H9 (cell line): Measurements from ENCODE around the gene CLEC16A. TPM values are rescaled to one million over a fixed set of nuclear protein-coding genes. Genes with fewer than 3 reads are reported as not detected.
A peak's percentile ranks its signal among the peaks of the same experiment; 100 is the strongest.

Experiments used
- DNase-seq: peaks from one replicate; pipeline ENCODE4 v3.0.0-alpha.2; 2017
- H2AFZ ChIP-seq: one replicate; pipeline ENCODE4 v1.6.1; 2013; ENCODE audit warnings: mild to moderate bottlenecking, low read length, control low read depth, moderate library complexity
- H2AK5ac ChIP-seq: 2 replicates; pipeline ENCODE4 v1.6.1; 2013; ENCODE audit warnings: low read length, control low read depth, mixed read lengths; ENCODE audit not compliant: insufficient read length
- H2BK120ac ChIP-seq: one replicate; pipeline ENCODE4 v1.6.1; 2013; ENCODE audit warnings: low read depth, mild to moderate bottlenecking, low read length, control low read depth, inconsistent platforms; ENCODE audit not compliant: poor library complexity, severe bottlenecking
- H2BK12ac ChIP-seq: 2 replicates; pipeline ENCODE4 v1.6.1; 2013; ENCODE audit warnings: low read length, control low read depth, mixed read lengths, low read depth; ENCODE audit not compliant: insufficient read length
- H2BK15ac ChIP-seq: 2 replicates; pipeline ENCODE4 v1.6.1; 2013; ENCODE audit warnings: low read depth, low read length, control low read depth
- H2BK20ac ChIP-seq: one replicate; pipeline ENCODE4 v1.6.1; 2013; ENCODE audit warnings: low read depth, mild to moderate bottlenecking, low read length, control low read depth, inconsistent platforms; ENCODE audit not compliant: poor library complexity, severe bottlenecking
- H2BK5ac ChIP-seq: 2 replicates; pipeline ENCODE4 v1.6.1; 2013; ENCODE audit warnings: low read length, control low read depth, mixed read lengths; ENCODE audit not compliant: insufficient read length
- H3K14ac ChIP-seq: 2 replicates; pipeline ENCODE4 v1.6.1; 2013; ENCODE audit warnings: low read length, control low read depth; ENCODE audit not compliant: insufficient read depth
- H3K18ac ChIP-seq: 2 replicates; pipeline ENCODE4 v1.6.1; 2013; ENCODE audit warnings: low read depth, mild to moderate bottlenecking, mixed read lengths, low read length, control low read depth; ENCODE audit not compliant: insufficient read length
- H3K23ac ChIP-seq: 2 replicates; pipeline ENCODE4 v1.6.1; 2013; ENCODE audit warnings: low read length, control low read depth, mixed read lengths, low read depth; ENCODE audit not compliant: insufficient read length
- H3K23me2 ChIP-seq: 2 replicates; pipeline ENCODE4 v1.6.1; 2013; ENCODE audit warnings: low read depth, mild to moderate bottlenecking, mixed read lengths, low read length, control low read depth; ENCODE audit not compliant: insufficient read length, poor library complexity, severe bottlenecking
- H3K27ac ChIP-seq: 2 replicates; pipeline ENCODE4 v1.5.1; 2013; ENCODE audit warnings: low read length, control low read depth, mixed read lengths, low read depth; ENCODE audit not compliant: insufficient read length
- H3K27me3 ChIP-seq: 2 replicates; pipeline ENCODE4 v1.6.1; 2013; ENCODE audit warnings: low read length, control low read depth, inconsistent platforms; ENCODE audit not compliant: insufficient read depth
- H3K4ac ChIP-seq: 2 replicates; pipeline ENCODE4 v1.6.1; 2013; ENCODE audit warnings: low read depth, mild to moderate bottlenecking, control low read depth, inconsistent platforms, low read length, moderate library complexity
- H3K4me1 ChIP-seq: 2 replicates; pipeline ENCODE4 v1.6.1; 2013; ENCODE audit warnings: low read length, control low read depth, inconsistent platforms; ENCODE audit not compliant: insufficient read depth
- H3K4me2 ChIP-seq: 2 replicates; pipeline ENCODE4 v1.6.1; 2013; ENCODE audit warnings: low read length, control low read depth, mixed read lengths; ENCODE audit not compliant: insufficient read length, insufficient read depth
- H3K56ac ChIP-seq: 2 replicates; pipeline ENCODE4 v1.6.1; 2013; ENCODE audit warnings: low read depth, mild to moderate bottlenecking, mixed read lengths, low read length, control low read depth; ENCODE audit not compliant: insufficient read length
- H3K79me1 ChIP-seq: 2 replicates; pipeline ENCODE4 v1.6.1; 2013; ENCODE audit warnings: low read depth, mild to moderate bottlenecking, moderate library complexity, low read length, control low read depth, inconsistent platforms; ENCODE audit not compliant: insufficient read depth, poor library complexity, severe bottlenecking
- H3K79me2 ChIP-seq: 2 replicates; pipeline ENCODE4 v1.6.1; 2013; ENCODE audit warnings: low read length, control low read depth, inconsistent platforms; ENCODE audit not compliant: insufficient read depth
- H3K9ac ChIP-seq: 2 replicates; pipeline ENCODE4 v1.6.1; 2013; ENCODE audit warnings: low read length, control low read depth, mixed read lengths; ENCODE audit not compliant: insufficient read length; ENCODE audit errors: extremely low read depth
- H3K9me3 ChIP-seq: one replicate; pipeline ENCODE4 v1.6.1; 2013; ENCODE audit warnings: low read depth, low read length, inconsistent platforms; ENCODE audit not compliant: control insufficient read depth
- H3T11ph ChIP-seq: one replicate; pipeline ENCODE4 v1.6.1; 2013; ENCODE audit warnings: mild to moderate bottlenecking, low read length, control low read depth, inconsistent platforms
- H4K20me1 ChIP-seq: one replicate; pipeline ENCODE4 v1.6.1; 2013; ENCODE audit not compliant: control insufficient read depth, insufficient read length, insufficient read depth
- H4K5ac ChIP-seq: 2 replicates; pipeline ENCODE4 v1.6.1; 2013; ENCODE audit warnings: low read depth, mild to moderate bottlenecking, mixed read lengths, low read length, control low read depth; ENCODE audit not compliant: insufficient read length
- H4K8ac ChIP-seq: replicated peaks from 2 replicates; pipeline ENCODE4 v1.6.1; 2013; ENCODE audit warnings: low read length, control low read depth, mixed read lengths, low read depth; ENCODE audit not compliant: insufficient read length
- H4K91ac ChIP-seq: 2 replicates; pipeline ENCODE4 v1.6.1; 2013; ENCODE audit warnings: low read depth, mild to moderate bottlenecking, moderate library complexity, mixed read lengths, low read length, control low read depth; ENCODE audit not compliant: insufficient read length
- H3K27ac Mint-ChIP-seq, 3 experiments: 2 replicates in 2 of 3; 3 replicates in 1 of 3; pipeline ENCODE4 v1.8.0; 2020 to 2021; ENCODE audit warnings: mixed read lengths in 3 of 3, mild to moderate bottlenecking in 1 of 3, moderate library complexity in 1 of 3
- H3K27me3 Mint-ChIP-seq: 2 replicates; pipeline ENCODE4 v1.8.0; 2021; ENCODE audit warnings: low read depth, mild to moderate bottlenecking, moderate library complexity, mixed read lengths
- H3K36me3 Mint-ChIP-seq, 3 experiments: 2 replicates in 2 of 3; 3 replicates in 1 of 3; pipeline ENCODE4 v1.8.0; 2020 to 2021; ENCODE audit warnings: low read depth in 3 of 3, mixed read lengths in 3 of 3; ENCODE audit not compliant: insufficient read depth in 1 of 3
- H3K4me1 Mint-ChIP-seq, 2 experiments: 2 replicates each; pipeline ENCODE4 v1.8.0; 2020; ENCODE audit warnings: mixed read lengths in 2 of 2
- H3K4me3 Mint-ChIP-seq, 2 experiments: 2 replicates in 1 of 2; 3 replicates in 1 of 2; pipeline ENCODE4 v1.8.0; 2020 to 2021; ENCODE audit warnings: mild to moderate bottlenecking in 2 of 2, mixed read lengths in 2 of 2, moderate library complexity in 1 of 2
- H3K9me3 Mint-ChIP-seq, 2 experiments: 2 replicates in 1 of 2; 3 replicates in 1 of 2; pipeline ENCODE4 v1.8.0; 2020; ENCODE audit warnings: mild to moderate bottlenecking in 2 of 2, mixed read lengths in 2 of 2, moderate library complexity in 1 of 2
- CTCF ChIP-seq: fragments of 200-600 bp; sonication (generic); conservative IDR thresholded peaks from 3 replicates; pipeline ENCODE4 v1.8.0; 2021; ENCODE audit warnings: antibody characterized with exemption, mild to moderate bottlenecking
- WGBS: extraction: QIAGEN DNeasy Blood & Tissue Kit; methylation state at CpG from one replicate; pipeline ENCODE4 v1.1.7; 2013; ENCODE audit warnings: missing lambda C conversion rate, low lambda C conversion rate, mixed read lengths; ENCODE audit not compliant: insufficient read length; ENCODE audit errors: extremely low coverage; 5-methylcytosine and 5-hydroxymethylcytosine counted together
- total RNA-seq: library from RNA; stranded (reverse); gene quantifications from 2 replicates; pipeline ENCODE4 v1.2.1, GENCODE V29; 2021

Gene CLEC16A
- total RNA-seq, 1 experiment from 2014 or later: 15.2 TPM

GRCh38 chr16:11218604-11218962, 274.2 kb downstream of the CLEC16A start:
- Histone ChIP-seq H3K56ac (no peak overlapping the region), H4K8ac (no peak overlapping the region), H3K14ac (no peak overlapping the region), H4K20me1 (no peaks in the 10 kb centered on the region), H3K79me1 (no peaks in the 10 kb centered on the region), H2AFZ (no peak overlapping the region), H2BK5ac (no peak overlapping the region), H4K5ac (no peak overlapping the region), H2AK5ac (no peak overlapping the region), H3K23ac (no peak overlapping the region), H3K27ac (no peak overlapping the region), H4K91ac (no peak overlapping the region), H3K9ac (no peak overlapping the region), H3K4ac (no peak overlapping the region), H3K18ac (no peak overlapping the region), H2BK20ac (no peak overlapping the region), H2BK120ac (no peak overlapping the region), H2BK15ac (no peak overlapping the region), H3K9me3 (peaks cover 15% of the 10 kb centered on the region), H3K27me3 (no peaks in the 10 kb centered on the region), H3K4me1 (no peaks in the 10 kb centered on the region), H3K4me2 (no peak overlapping the region), H3T11ph (no peak overlapping the region), H2BK12ac (no peak overlapping the region), H3K79me2 (no peaks in the 10 kb centered on the region), H3K23me2 (no peaks in the 10 kb centered on the region)
- Mint-ChIP-seq H3K4me1 (no peaks in the 10 kb centered on the region), H3K27me3 (peaks cover 4% of the 10 kb centered on the region; the same call in 1 of the 2 replicates), H3K36me3 (peaks cover 6 to 16% (median 11%) of the 10 kb centered on the region in 3 experiments; a peak in 6 of 7 replicates), H3K9me3 (peaks cover 26 to 32% of the 10 kb centered on the region in 2 experiments), H3K4me3 (no peak overlapping the region), H3K27ac (no peak overlapping the region)
- no CpG with 5 or more reads among the region's 1 CpG for WGBS
- peak; percentile 72 for TF ChIP-seq CTCF
- no peak for DNase-seq
